Measurements from ENCODE around the gene APOF.

Gene APOF

DNA sequence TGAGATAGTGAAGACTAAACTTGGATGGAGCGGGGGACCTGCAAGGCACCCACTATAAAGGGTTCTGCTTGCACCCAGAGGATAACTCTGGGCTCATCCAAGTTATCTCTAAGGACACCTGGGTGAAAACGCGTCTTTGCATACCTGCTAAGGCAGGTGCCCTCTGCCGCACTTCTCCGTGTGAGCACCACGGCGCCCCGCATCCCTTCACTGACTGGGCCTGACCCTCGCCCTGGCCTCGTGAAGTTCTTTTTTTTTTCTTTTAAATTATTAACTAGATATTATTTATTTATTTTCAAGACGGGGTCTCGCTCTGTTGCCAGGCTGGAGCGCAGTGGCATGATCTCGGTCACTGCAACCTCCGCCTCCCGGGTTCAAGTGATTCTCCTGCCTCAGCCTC lies 20.0 kb upstream of the APOF start:
- TF ChIP-seq, protein P1, sequence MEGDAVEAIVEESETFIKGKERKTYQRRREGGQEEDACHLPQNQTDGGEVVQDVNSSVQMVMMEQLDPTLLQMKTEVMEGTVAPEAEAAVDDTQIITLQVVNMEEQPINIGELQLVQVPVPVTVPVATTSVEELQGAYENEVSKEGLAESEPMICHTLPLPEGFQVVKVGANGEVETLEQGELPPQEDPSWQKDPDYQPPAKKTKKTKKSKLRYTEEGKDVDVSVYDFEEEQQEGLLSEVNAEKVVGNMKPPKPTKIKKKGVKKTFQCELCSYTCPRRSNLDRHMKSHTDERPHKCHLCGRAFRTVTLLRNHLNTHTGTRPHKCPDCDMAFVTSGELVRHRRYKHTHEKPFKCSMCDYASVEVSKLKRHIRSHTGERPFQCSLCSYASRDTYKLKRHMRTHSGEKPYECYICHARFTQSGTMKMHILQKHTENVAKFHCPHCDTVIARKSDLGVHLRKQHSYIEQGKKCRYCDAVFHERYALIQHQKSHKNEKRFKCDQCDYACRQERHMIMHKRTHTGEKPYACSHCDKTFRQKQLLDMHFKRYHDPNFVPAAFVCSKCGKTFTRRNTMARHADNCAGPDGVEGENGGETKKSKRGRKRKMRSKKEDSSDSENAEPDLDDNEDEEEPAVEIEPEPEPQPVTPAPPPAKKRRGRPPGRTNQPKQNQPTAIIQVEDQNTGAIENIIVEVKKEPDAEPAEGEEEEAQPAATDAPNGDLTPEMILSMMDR (IDR thresholded peaks at IDR 0.05; ENCODE audit: low read depth, low read length) = no peak
- no peaks in the 10 kb centered on the region for H3K9me3 ChIP-seq
- no peaks in the 10 kb centered on the region; the same call in 1 of the 2 replicates for H3K27me3 ChIP-seq
- no peaks in the 10 kb centered on the region for H3K36me3 ChIP-seq
- H3K4me3 ChIP-seq (ENCODE audit: low read depth, low read length) = no peak overlapping the region
- no peak for DNase-seq
- peaks cover 4% of the 10 kb centered on the region; the same call in 1 of the 2 replicates for H3K4me1 ChIP-seq

DNA sequence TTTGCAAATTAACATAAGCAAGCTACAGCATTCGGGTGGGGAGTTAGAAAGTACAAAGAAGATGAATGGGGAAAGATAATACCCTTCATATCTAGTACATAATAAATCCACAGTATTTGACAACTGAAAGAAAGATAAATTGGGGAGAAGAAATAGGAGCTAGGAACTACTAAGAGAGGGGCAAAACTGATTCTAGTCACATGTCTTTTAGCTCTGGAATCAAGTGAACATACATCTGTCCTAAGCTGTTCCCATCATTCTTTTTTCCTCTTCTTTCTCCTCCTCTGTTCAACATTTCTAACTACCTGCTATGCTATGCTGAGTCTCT lies 15.3 kb upstream of the APOF start:
- H3K4me1 ChIP-seq = no peaks in the 10 kb centered on the region
- H3K36me3 ChIP-seq = no peaks in the 10 kb centered on the region
- no peak for DNase-seq
- H3K27me3 ChIP-seq = peaks cover 5% of the 10 kb centered on the region
- no peak overlapping the region for H3K4me3 ChIP-seq (ENCODE audit: low read depth, low read length)
- TF ChIP-seq, protein P1 (IDR thresholded peaks at IDR 0.05; ENCODE audit: low read depth, low read length) = no peak
- peaks cover 6% of the 10 kb centered on the region; the same call in 1 of the 2 replicates for H3K9me3 ChIP-seq

DNA sequence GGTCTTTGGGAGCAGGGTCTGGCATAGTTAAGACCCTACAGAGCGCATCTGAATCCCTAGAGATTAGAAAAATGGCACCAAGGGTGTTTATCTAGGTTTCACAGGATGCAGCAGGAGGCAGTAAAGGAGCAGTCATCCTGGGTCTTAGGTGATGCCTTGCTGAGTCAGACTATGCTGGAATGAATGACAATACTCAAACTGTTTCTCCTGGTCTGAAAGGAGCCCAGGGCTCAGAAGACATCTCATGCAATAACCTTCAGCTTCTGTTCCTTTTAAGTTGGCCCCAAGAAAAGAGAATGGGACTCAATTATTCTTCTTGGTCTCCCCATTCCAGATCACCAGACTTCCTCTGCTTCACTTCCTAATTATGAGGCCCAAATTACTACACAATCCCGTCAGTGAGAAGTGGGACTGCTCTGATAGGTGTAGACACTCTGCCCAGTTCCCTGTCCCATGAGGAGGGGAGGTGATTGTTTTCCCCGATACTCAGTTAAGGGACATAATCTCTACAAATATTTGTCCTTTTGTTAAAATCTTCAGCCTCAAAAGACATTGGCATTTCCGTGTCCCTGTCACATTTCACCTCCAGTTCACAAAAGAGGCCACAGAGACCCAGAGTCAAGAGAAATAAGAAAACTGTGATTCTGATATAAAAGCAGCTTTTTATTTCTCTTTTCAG lies 14.8 kb upstream of the APOF start:
- H3K9me3 ChIP-seq = peaks cover 6% of the 10 kb centered on the region; the same call in 1 of the 2 replicates
- H3K27me3 ChIP-seq = peaks cover 5% of the 10 kb centered on the region
- H3K36me3 ChIP-seq = no peaks in the 10 kb centered on the region
- H3K4me3 ChIP-seq (ENCODE audit: low read depth, low read length) = no peak overlapping the region
- DNase-seq = no peak
- H3K4me1 ChIP-seq = no peaks in the 10 kb centered on the region
- TF ChIP-seq, protein P1 (IDR thresholded peaks at IDR 0.05; ENCODE audit: low read depth, low read length) = peak; percentile 10; the same call in 1 of the 2 replicates

DNA sequence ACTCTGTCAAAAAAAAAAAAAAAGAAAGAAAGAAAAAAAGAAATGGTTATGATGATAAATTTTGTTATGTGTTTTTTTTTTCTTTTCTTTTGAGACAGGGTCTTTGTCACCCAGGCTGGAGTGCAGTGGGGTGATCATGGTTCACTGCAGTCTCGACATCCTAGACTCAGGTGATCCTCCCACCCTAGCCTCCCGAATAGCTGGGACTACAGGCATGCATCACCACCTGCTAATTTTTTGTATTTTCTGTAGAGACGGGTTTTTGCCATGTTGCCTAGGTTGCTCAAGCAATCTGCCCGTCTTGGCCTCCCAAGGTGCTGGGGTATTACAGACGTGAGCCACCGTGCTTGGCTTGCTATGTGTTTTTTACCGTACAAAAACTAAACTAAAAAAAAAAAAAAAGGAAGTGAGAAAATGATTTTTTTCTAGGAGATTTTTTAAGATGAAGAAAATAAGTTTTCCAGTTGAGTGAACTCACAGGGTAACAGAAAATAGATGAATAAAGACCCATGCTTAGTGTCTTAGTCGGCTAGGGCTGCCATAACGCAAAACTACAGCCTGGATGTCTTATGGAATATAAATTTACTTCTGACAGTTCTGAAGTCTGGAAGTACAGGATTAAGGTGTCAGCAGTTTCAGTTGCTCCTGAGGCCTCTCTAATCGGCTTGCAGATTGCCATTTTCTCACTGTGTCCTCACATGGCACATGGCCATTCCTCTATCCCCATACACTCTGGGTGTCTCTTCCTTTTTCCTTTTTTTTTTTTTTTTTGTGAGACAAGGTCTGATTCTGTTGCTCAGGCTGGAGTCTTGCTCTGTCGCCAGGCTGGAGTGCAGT lies 13.2 kb upstream of the APOF start:
- H3K36me3 ChIP-seq = no peaks in the 10 kb centered on the region
- no peak overlapping the region for H3K4me3 ChIP-seq (ENCODE audit: low read depth, low read length)
- no peak for DNase-seq
- H3K27me3 ChIP-seq = peaks cover 5% of the 10 kb centered on the region
- TF ChIP-seq, protein P1 (IDR thresholded peaks at IDR 0.05; ENCODE audit: low read depth, low read length) = no peak
- peaks cover 6% of the 10 kb centered on the region; the same call in 1 of the 2 replicates for H3K9me3 ChIP-seq
- H3K4me1 ChIP-seq = no peaks in the 10 kb centered on the region

DNA sequence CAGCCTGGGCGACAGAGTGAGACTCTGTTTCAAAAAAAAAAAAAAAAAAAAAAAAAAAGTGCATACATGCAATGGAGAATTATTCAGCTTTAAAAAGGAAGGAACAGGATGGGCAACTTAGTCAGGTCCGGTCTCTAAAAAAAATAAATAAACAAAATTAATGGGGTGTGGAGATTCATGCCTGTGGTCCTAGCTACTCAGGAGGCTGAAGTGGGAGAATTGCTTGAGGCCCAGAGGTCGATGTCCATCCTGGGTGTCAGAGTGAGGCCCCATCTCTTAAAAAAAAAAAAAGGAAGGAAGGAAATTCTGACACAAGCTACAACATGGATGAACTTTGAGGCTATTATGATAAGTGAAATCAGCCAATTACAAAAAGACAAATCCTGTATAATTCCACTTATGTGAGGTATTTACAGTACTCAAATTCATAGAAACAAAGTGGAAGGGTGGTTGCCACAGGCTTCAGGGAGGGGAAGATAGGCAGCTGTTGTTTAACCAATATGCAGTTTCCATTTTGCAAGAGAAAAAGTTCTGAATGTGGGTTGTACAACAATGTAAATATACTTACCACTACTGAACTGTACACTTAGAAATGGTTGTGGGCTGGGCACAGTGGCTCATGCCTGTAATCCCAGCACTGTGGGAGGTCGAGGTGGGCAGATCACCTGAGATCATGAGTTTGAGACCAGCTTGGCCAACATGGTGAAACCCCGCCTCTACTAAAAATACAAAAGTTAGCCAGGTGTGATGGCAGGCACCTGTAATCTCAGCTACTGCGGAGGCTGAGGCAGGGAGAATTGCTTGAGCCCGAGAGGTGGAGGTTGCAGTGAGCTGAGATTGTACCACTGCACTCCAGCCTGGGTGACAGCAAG lies 12.3 kb upstream of the APOF start:
- H3K9me3 ChIP-seq = peaks cover 6% of the 10 kb centered on the region; the same call in 1 of the 2 replicates
- H3K4me3 ChIP-seq (ENCODE audit: low read depth, low read length) = no peak overlapping the region
- no peaks in the 10 kb centered on the region for H3K36me3 ChIP-seq
- H3K27me3 ChIP-seq = peaks cover 5% of the 10 kb centered on the region
- no peaks in the 10 kb centered on the region for H3K4me1 ChIP-seq
- TF ChIP-seq, protein P1 (IDR thresholded peaks at IDR 0.05; ENCODE audit: low read depth, low read length) = no peak
- DNase-seq = no peak
